Activated gamma-delta T cell treated with Interleukin-2 at 50 U/mL for 16 hours (primary cell): ENCODE measurements around the gene NCBP1.
A peak's percentile ranks its signal among the peaks of the same experiment; 100 is the strongest.
"Not testable (repeated sequence)": the region's sequence is repeated elsewhere in the genome, so short reads cannot be mapped to it uniquely, and the experiment has no call there.

Experiments
- DNase-seq: peaks from one replicate; pipeline ENCODE4 v3.0.0-alpha.2; 2020

NCBP1 gene

DNA sequence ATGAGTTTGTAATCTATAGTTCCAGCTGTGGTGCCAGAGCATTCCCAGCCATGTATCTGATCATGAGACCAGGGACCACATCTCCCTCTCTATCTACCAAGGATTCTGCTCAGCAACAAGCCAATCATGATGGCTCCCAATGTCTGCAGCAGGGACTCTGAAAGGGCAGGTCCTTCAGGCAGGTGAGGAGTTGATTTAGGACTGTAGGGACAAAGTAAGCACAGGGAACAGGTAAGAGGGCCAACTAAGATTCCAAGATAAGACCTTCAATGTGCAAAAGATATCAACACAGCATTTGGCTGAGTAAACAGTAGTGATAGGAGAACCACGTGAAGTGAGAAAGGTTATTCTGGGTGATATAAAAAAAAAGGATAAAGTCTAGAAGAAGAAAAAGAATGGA lies 55.0 kb downstream of the NCBP1 start:
- DNase-seq: no peak

DNA sequence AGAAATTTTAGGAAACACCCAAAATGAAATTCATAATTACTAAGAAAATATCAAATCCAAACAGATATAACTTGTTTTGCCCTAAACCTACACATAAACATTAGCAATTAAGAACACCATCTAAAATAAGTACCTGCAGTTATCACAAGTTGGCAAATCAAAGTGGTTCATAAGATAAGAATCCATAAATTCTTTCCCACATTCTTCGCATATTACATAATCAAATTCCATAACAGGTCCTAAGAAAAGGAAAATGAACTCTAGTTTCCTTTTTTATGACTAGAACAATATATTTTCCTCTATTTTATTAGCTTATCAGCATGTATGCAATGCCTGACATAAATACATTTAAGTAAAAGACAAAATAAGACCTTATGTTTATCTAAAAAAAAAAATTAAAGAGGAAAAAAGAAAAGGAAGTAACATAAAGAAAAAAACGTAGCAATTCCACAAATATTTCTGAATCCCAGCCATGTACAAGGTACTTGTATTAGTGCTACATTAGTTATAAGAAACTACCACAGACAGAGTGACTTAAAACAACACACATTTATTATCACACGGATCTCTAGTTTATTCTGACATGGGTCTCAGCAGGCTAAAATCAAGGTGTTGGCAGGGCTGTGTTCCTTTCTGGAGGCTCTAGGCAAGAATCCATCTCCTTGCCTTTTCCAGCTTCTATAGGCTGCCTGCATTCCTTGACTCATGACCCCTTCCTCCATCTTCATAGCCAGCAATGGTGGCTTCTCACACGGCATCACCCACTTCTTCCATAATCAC lies 56.0 kb downstream of the NCBP1 start:
- DNase-seq: no peak

DNA sequence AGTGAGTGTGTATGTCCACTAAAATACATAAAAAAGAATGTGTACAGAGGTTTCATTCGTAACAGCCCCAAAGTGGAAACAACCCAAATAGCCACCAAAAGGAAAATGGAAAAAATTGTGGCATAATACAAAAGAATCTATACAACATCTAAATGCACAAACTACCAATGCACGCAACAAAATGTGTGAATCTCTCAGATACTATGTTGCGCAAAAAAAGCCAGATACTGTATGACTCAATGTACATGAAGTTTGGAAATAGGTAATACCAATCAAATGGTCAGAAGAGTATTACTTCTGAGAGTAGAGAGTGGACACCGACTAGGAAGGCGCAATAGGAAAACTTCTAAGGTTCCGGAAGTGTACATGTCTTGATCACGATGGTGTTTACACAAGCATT lies 61.1 kb downstream of the NCBP1 start:
- no peak for DNase-seq

DNA sequence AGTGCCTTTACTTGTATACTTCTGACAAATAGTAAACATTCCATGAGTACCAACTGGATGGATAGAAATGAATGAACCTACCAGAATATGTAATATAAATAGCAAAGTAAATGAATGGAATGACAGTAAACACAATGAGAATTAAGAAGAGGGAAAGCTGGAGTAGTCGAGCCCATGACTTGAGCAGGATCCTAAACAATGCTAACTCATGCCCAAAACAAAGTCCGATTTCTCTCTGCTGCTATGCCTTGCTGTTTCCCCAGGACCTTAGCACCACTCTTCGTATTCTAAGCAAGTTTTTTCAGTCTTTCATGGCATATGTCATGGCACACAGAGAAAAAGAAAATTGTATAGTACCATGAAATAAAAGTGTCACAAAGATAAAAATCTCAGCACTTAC lies 61.8 kb downstream of the NCBP1 start:
- DNase-seq: no peak

DNA sequence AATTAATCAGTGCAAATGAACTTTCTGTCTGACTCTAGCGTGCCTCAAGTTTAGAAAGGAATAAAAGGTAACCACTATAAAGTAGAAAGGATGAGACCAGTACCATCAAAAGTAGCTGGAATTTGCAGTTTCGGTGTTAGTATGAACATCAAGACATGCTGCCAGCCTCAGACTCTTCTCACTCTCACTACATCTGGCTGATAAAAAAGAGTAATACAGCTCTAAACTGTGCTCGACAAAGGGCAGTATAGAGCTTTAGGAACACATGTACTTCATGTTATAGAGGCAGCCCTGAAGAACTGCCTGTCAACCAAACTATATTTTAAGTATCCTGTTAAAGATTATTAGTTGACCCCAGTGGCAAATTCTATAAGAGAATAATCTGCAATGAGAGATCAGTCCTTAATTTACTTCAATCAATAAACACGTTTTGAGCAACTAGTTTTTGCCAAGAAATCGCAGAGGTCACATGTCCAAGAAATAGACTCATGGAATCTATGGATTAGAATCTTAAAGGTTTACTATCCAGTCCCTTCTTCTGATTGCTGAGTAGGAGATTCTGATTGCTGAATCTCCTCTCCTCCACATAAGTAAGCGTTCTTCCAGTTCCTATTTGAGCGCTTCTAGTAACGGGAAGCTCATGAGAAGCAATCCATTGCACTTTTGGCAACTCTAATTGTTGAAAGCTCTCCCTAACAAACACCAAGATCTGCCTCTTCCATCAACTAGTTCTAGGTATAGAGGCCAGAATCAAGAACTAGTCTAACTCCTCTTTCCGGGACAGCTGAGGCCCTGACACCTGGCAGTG lies 62.6 kb downstream of the NCBP1 start:
- DNase-seq: no peak

DNA sequence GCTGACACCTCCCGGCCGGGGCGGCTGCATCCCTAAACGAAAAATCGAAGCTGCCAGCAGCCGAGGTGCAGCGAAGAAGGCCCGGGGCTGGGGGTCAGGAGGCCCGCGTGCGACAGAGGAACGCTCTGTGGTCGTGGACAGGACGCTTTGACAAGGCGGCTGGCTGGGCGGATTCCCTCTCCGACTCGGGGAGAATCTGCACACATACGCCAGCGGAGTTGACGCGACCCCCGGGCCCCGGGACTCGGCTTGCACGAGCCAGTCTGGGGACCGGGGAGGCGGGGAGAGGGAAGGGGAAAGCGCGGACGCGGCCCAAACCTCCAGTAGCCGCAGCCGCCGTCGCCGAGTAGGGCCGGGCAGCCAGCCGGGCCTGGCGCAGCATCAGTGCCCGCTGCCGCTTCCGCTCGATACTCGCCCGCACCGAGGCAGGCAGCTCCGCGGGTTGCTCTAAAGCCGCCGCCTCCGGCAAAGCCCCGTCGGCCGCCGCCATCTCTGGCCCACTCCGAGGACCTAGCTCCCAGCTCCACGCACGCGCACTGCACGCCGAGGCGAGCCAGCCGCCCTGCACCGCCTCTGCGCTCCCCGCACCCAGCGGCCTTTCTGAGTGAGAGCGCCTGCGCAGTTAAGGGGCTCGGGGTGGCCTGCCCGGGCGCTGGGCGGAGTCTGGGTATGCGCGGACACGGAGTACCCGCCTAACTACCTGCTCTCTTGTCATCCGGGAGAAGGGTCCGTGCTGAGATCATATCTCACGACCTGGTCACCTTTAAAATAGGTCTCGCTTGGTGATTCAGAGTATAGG lies 63.4 kb downstream of the NCBP1 start, which contains the start of gene XPA:
TSS of gene XPA (minus strand) at position 538 of the 799 bp plus-strand sequence. CDS start at position 490, 48 bp downstream.
- peak; percentile 97 for DNase-seq

DNA sequence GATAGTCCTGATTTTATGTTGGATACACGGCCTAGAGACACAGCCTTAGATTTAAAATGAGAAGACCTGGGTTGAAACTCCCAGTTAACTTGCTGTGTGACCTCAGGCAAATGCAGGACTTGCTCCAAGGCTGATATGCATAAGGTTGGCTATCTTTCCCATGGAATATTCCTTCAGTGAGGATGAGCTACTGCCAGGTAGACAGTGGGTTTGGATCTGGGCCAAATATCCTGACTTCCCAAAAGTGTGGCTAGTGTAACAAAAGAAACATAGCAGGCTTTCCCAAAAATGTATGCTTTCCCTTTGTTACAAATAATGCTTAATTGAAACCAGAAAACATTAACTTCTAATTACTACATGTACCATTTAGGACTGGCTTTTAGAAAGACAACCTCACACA lies 64.2 kb downstream of the NCBP1 start:
- DNase-seq: no peak

DNA sequence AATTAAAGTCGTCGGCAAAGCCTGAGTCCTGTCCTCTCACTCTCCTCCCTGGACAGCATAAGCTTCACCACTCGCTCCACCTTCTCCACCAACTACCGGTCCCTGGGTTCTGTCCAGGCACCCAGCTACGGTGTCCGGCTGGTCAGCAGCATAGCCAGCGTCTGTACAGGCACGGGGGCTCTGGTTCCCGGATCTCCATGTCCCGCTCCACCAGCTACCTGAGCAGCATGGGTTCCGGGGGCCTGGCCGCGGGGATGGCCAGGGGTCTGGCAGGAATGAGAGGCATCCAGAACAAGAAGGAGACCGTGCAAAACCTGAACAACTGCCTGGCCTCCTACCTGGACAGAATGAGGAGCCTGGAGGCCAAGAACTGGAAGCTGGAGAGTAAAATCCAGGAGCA lies 65.2 kb downstream of the NCBP1 start:
- DNase-seq: no peak

DNA sequence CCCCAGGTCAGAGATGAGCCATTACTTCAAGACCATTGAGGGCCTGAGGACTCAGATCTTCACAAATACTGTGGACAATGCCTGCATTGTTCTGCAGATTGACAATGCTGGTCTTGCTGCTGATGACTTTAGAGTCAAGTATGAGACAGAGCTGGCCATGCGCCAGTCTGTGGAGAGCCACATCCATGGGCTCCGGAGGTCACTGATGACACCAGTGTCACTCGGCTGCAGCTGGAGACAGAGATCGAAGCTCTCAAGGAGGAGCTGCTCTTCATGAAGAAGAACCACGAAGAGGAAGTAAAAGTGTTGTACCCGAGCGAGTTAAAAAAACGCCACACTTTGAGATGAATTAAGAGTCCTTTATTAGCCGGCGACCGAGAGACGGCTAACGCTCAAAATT lies 65.7 kb downstream of the NCBP1 start:
- DNase-seq: not testable (repeated sequence)

DNA sequence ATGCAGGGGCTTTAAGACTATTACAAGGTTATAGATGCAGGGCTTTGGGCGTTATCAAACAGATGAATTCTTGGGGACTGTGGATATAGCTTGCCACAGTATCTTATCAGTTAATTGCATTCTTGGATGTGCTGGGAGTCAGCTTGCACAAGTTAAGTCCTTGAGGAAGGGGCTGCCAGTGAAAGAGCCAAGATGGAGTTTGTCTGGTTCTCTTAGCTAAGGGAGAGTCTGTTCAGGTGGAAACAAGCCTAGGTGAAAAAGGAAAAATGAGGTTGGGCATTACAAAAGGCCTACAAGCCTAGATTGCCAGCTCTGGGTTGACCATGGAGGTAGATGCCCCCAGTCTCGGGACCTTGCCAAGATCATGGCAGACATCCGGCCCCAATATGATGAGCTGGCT lies 66.2 kb downstream of the NCBP1 start:
- DNase-seq: not testable (repeated sequence)

DNA sequence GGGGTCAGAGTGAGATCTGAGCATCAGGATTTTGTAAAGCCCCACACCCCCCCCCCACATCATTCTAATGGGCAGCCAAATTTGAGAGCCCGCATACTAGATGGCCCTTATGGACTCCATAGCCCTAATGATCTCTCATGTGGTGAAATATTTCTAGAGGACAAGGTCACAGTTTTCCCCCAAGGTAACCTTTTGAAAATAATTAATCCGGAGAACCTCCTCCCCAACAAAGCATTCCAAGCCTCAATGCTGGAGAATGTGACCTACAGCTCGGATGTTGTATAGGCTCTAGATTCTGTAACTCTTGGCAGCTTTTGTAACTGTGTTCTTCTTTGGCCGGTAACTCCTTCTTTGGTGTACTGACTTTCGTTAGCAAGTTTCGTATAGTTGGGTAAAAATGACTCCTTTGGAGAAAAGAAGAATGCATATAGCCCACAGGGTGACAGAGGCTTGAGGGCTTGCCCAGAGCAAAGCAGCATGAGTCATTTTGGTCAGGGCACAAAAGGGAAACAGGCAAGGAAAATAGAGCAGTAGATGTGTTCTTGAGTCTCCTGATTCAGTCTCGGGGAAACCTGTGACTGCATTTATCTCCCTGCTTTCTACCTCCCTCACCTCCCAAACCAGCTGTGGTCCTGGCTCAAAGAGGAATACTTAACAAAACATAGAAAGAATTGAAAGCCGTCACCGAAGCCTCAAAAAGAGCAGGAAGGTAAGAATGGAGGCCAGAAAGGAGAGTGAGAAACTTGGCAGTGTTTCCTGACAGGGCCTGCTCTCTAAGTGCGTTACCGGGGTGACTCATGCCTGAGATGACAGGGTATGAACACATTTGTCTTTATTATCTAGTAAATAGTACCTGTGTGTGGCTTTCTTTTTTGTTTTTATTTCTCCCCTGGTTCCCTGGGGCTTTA lies 70.1 kb downstream of the NCBP1 start:
- DNase-seq: no peak

DNA sequence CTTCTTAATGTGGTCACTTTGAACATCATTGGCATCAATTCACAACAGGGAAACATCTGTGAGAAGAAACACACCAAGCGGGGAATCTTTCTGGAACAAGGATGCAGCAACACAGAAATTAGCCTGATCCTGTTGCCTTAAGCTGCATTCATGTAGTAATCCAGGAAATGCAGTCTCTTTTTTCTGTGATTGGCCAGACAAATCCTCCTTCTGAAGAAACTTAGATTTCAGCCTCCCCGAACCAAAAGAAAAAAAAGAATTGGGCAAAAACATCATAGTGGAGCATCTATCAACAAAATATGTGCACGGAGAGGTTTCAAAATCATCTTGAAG lies 70.7 kb downstream of the NCBP1 start:
- no peak for DNase-seq

DNA sequence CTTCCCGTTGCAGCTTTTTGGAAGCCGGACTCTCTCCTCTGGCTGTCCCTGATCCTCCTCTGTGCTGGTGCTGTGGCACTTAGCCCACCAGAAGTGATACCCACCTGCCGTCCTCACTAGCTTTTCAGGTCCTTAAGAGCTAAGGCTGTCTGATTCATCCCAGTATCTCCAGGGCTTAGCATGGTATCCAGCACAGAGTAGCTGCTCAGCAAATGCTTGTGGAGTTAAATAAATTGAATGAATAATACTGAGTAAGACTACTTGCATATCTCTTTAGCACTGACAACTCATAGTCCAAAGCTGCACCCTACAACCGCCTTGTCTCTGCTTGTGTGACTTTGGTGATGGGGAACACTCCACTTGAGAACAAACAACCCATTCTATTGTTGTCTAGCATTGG lies 71.2 kb downstream of the NCBP1 start:
- no peak for DNase-seq

DNA sequence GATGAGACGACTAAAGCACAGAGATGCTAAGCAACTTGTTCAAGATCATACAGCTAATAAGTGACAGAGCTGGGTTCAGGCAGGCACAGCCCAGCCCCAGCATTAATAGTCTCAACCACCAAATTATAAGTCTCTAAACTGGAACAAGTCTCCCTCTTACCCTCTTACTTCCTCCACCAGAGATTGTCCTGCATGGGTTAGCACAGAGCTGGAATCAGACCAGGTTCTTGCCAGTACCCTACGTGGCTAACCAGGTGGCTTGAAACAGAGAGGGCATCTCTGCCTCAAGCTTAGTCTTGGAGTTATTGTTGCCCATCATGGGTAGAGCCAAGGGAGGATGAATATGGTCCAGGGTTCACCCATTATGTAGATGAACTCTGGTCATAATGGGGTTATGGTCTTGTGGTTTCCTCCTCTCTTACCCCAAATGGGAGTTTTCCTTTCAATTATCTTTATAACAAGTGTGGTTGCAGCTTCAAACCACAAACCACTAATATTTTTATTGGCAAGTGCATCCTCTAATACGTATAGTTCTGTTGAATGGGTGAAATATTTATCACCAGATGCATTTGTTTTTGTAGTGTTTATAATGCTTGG lies 71.8 kb downstream of the NCBP1 start:
- DNase-seq: no peak

DNA sequence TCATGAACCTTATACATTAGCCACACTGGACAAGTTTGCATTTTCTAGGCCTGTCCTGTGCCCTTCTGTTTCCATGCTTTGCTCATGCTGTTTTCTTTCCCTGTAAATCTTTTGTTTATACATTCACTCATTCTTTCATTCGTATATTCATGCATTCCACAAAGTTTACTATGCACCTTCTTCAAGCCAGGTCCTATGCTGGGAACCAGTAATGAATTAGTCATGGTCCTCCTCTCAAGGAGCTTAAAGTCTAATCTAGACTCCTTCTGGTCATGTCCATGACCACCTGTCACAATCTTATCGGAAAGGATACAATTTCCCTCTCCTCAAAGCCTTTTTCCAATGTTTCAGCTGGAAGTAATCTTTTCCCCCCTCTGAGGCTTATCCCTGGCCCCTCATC lies 72.6 kb downstream of the NCBP1 start:
- DNase-seq: no peak

DNA sequence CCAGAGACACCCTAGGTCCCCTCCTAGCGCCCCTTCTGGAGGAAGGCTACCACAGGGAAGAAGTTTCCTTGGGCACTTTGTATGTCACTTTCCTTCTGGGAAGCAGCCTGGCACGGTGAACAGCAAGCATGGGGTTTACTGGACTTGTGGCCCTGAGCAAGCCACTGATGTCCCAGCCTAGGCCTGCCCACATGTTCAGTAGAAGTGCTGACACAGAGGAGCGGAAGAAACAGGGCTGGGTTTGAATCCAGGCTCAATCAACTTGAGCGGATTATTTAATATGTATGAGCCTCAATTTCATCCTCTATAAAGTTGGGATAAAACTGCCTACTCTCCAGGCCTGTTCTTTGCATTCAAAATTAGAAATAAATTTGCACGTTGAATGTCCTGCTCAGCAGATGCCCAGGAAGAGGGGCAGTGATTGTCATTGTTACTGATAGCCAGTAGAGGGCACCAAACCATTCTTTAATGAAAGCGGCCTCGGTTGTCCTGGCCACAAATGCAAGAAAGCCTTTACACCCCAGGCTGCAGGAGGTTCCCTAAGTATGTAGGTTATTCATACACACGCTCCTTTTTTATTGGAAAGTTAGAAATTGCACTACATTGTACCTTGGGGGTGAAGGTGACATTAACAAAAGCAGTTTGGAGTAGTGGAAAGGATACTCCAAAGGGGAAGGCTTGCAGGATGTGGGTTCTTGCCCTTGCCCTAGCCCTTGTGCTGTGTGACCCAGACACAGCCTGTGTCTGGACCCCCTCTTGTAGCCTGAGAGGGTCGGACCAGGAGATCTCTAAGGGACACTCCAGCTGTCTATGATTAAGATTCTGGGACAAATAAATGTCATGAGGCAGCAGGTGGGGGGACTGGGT lies 77.0 kb downstream of the NCBP1 start:
- DNase-seq: peak; percentile 45

DNA sequence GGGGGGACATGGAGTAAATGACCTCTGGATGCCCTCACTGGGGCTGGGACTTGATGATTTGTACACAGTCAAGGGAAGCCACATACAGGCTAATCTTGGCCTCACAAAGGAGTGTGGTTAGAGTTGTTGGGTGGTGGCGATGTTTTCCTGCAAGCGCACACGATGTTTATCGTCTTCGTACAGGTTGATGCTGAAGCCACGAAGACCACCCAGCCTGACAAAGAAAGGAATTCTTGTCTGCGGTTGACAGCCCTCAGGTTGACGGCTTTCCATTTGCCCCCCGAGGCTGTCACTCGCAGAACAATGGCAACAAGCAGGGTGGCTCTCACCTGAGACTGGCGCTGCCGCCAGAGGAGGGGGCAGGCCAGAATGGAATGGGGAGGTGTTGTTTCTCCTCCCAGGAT lies 77.6 kb downstream of the NCBP1 start:
- DNase-seq: no peak

DNA sequence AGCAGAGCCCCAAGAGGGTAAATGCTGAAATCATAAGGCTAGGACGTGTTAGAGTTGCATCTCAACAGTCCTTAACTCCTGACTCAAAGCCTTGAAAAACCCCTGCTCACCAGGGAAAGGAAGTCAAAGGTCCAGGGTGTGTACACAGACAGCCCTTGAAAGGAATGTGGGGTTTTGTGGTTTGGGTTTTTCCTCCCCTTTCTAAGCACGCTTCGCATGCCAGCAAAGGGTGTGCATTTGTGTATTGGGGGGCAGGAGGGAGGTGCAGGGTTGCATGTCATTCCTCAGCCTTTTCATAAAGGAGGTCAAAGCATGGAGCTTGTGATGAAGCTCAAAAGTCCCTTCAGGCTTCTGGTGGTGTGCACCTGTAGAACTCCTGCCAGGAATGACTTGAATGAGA lies 80.8 kb downstream of the NCBP1 start:
- no peak for DNase-seq

DNA sequence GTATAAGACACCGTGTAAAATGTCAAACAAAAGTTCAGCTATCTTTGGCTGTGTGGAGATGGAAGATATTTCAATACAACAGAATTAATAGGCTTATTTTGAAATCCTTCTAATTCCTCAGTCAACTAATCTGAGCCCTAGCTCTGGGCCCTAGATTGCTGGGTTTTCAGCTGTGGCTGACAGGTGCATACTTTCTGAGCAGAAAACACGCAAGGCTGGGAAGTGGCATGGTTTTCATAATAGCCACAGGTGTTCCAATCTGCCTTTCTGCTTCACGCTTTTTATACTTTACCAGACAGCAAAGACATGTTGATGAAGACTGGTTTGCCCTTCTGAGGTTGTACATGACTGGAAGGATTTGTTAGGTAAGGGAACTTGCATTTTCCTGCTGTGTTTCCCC lies 84.2 kb downstream of the NCBP1 start:
- no peak for DNase-seq

DNA sequence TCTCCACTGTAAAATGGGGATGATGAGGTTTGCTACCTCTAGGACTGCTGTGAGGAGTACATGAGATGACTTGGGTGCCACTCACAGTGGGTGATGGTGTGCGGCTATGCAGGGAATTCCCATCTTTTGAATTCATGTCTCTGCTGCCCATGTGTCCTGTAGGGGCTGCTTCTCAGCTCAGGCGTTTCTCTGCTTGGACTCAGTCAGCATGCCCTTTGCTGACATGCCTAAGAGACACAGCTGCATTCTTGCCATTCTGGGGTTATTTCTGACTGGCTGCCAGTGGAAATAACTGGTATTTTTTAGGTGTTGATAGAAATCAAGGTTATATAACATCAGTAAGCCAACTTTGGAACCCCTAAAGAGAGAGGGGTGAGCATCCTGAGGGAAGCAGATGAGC lies 87.8 kb downstream of the NCBP1 start:
- no peak for DNase-seq

DNA sequence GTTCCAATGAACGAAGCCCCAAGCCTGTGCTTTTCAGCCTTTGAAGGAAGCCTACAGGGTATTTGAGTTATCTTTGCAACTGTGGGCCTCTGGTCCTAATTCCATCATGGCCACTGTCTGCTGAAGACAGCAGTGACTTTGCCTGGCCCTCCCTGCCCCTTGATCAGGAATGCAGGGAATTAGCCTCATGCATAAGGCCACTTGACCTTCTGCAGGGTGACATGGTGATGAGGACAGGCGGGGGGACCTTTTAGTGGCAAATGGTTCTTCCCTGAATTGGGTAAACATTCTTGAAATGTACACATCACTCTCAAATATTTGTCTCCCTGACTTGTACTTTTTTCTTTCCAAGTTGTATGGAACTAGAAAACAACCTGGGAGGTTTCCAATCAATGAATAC lies 88.7 kb downstream of the NCBP1 start:
- no peak for DNase-seq
